Superior temporal gyrus (tissue), 1 donor: ENCODE measurements around the gene ATP6V0E1.
"Not testable (repeated sequence)": the region's sequence is repeated elsewhere in the genome, so short reads cannot be mapped to it uniquely, and the experiment has no call there.

ENCODE experiments used
- DNase-seq: peaks from one replicate; pipeline ENCODE4 v3.0.0-alpha.2; 2016; ENCODE audit errors: extremely low spot score

ATP6V0E1 gene

DNA sequence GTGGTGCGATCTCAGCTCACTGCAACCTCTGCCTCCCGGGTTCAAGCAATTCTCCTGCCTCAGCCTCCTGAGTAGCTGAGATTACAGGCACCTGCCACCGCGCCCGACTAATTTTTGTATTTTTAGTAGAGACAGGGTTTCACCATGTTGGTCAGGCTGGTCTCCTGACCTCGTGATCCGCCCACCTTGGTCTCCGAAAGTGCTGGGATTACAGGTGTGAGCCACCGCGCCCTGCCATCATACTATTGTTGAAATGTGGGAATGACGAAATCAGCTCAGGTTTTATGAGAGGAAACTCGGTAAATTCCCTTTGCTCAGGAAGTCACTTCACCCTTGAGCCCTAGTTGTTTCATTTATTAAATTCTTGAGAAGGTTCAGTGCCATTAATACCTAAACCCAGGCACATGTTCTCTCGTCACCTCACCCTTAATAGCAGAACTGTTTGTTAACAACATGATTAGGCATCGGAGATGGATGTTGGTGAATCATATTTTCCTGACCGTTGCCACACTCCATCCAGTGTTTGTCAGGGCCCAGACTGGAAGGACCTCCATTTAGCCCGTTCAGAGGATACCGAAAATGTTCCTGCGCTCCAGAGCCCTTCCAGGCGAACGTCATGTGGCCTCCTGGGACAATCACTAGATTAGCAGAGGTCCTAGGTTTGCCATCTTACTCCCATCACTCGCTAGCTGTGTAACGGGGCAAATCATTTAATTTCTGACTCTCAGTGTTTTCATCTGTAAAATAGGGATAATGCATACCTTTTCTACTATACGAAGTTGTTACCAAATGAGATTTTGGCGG lies 52.5 kb downstream of the ATP6V0E1 start:
- DNase-seq, result no peak

DNA sequence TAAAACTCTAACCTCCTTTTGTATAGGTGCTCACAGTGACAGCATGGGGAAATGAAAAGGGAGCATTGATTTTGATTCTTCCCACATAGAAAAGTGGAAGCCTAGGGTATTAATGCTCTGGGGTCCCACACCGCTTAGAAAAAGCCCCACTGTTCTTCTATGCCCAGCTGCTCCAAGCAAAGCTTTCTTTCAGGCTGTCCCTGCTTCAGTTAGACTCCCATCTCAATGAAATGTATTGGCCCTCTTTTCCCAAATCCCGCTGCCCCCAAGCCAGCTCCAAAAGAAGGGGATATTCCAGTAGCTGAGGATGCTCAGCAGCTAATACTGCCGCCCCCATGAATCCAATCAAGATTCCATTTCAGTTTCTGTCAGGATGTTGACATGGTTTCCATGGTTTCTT lies 55.6 kb downstream of the ATP6V0E1 start:
- DNase-seq, result no peak

DNA sequence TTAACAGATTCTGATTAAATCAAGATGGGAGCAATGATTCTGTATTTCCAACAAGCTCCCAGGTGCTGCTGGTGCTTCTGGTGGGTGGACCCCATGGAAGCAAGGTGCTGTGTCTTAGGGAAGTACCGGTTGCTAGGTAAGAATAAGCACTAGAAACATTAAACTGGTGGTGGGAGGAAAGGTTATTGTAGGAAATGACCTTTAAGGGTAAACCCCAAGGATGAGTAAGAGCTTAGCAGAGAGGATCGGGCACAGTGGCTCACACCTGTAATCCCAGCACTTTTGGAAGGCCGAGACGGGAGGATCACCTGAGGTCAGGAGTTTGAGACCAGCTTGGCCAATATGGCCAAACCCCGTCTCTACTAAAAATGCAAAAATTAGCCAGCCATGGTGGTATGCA lies 56.4 kb downstream of the ATP6V0E1 start:
- DNase-seq, result no peak

DNA sequence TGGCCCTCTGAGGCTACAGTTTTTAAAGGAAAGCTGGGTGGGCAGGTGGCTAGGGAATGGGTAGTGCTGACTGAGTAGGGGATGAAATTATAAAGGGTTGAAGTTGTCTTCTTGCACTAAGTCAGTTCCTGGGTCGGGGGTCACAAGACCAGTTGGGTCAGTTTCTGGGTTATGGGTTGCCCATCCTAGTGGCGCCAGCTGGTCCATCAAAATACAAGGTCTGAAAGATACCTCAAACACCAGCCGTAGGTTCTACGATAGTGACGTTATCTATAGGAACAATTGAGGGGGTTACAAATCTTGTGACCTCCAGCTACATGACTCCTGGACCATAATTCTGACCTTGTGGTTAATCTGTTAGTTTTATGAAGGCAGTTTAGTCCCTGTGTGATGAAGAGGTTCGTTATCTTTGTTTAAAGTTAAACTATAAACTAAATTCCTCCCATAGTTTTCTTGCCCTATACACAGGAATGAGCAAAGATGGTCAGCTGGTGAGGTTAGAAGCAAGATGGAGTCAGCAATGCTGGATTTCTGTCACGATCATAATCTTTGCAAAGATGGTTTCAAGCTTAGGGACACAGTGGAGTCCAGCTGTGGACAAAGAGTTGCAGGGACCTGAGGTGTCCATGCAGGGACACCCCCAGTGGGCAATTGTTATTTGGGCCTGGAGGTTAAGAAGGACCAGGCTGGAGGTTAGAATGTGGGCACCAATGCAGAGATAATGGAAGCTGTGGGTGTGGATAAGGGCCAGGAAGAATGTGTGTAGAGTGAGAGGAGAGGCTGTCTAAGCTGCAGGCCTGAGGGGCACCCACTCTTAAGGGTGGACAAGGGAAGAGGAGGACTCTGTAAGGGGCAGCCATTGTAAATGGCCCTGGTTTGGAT lies 58.6 kb downstream of the ATP6V0E1 start:
- DNase-seq, result no peak

DNA sequence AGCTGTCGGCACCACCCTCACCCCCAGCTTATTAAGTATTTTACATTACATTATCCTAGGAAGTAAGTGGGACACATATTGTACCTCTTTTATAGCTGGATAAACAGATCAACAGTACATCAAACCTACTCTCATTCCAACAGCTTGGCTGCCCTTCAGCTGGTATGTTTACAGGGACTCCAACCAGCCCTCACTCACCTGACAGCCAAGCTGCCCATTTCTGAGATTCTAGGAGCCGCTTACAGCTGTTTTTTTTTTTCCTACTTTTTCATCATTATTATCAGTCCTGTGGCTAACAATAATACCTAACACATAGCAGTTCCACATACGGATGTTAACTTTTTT lies 59.2 kb downstream of the ATP6V0E1 start:
- no peak for DNase-seq

DNA sequence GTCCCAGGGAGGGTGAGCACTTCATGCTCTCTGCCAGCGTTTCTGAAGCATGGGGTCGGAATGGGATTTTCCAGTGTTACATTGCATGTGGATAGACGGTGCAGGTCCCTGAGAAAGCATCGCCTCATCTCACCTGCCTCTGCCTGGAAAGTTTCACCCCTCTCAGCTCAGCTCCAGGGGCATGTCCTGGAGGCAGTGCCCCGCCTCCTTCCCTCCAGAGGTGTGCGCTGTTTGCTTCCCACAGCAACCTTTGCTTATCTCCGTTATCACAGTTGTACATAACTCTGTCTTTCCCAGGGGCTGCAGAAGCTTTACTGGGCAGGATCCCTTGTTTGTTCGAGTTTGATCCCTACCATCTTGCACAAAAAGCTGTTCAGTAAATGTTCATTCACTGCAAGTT lies 61.9 kb downstream of the ATP6V0E1 start:
- no peak for DNase-seq

DNA sequence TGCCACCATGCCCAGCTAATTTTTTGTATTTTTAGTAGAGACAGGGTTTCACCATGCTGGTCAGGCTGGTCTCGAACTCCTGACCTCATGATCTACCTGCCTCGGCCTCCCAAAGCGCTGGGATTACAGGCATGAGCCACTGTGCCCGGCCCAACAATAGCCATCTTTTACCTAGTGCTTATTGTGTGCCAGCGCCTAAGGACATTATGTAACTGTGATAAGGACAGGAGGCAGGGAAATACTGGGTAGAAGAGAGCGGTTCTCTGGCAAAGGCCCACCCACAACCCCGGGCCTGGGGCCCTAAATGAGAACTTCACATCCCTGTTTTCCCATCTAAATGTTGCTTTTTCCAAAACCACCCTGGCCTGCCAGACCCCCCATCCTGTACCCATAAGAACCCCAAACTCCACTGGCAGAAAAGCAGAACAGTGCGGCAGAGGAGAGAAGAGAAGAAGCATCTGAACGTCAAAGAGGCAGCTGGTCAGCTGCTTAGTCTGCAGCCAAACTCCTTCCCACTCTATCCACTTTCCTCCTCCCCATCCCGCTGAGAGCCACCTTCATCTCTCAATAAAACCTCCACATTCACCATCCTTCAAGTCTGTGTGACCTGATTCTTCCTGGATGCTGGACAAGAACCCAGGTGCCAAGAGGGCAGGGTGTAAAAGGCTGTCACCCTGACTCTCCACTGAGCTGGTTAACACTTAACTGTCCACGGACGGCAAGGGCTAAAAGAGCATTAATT lies 63.7 kb downstream of the ATP6V0E1 start:
- not testable (repeated sequence) for DNase-seq

DNA sequence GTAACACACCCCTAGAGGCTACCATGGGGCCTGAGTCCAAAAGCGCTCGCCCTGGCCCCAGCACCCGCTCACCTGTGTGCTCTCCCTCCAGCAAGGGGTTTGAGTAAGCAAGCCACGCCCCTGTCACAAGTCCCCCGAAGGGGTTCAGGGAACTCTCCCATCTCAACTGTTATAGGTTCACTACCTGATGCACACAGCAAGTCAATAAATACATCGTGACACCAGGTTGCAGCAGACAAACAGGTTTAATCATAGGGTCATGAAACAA lies 64.2 kb downstream of the ATP6V0E1 start:
- no peak for DNase-seq

DNA sequence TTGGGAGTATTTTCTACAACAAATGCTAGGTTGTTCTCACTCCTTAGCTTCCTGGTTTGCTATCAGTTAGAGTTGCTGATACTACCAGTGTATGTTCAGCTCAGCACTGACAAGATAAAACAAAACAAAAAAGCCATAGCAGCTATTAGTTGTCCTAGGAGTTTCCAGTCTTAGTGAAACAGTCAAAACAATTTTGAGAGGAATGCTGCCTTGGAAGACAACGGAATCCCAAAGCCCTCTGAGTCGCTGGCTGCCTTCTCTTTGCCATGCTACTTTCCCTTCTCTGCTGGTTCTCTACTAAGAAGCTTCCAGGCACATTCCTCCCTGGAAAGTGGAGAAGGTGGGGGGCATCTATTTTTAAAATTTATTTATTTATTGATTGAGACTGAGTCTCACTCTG lies 67.2 kb downstream of the ATP6V0E1 start:
- no peak for DNase-seq

DNA sequence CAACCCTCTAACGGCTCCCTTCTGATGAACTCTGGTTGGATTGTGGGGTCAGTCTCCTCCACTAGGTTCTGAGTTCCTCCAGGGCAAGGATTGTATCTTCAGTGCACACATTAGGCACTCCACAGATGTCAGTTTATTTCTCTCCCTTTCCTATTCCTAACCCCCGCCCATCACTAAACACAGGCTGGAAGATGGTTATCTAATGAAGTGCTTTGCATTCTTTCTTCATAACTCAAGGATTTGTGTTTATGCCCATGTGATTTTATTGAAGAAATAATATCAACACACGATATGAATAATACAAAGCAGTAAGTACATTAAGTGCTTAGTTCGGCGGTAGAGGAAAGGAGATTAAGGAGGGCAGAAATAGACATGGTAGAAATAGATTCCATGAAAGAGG lies 68.2 kb downstream of the ATP6V0E1 start:
- no peak for DNase-seq

DNA sequence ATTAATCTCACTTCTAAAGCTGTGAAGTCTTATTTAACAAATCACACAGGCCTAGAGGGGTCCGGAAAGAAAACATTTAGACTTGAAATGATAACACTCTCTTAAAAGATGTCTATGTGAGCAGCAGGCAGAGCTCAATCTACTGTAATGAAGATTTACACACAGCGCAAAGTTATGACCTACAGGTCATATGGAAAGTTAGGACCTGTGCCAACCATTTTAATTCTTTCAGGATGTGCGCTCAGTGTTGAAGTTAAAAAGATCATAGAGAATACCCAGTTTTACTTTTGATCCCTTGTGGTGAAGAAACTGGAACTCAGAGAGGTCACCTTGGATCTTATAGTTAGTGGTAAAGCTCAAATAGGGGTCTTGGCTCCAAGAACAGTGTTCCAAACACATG lies 69.5 kb downstream of the ATP6V0E1 start:
- no peak for DNase-seq

DNA sequence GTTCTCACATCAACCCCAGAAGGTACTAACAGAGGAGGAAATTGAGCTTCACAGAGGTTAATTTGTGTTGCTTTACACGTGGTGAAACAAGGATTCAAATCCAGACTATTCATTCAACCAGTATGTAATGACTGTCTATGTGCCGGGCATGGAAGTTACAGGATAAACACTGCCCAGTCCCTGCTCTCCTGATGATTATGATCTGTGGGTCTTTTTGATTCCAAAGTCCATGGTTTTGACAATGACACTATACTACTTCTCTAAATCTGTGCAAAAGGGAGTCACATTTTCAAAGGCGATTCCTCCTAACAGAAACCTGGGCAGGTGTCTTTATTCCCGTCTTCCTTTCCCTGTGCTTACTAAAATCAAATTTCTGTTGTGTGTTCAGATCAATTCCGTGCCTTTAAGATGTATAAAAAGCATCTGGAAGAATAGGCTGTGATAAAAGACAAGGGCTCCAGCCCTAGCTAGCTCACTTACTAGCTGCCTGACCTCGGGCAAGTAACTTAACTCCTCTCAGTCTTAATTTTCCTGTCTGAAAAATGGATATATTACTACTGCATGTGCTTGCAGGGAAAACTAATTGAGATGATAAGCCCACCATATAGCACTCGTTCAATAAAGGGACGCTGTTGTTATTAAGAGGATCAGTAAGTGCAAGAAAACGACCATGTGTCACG lies 71.6 kb downstream of the ATP6V0E1 start:
- peak; percentile 15 for DNase-seq

DNA sequence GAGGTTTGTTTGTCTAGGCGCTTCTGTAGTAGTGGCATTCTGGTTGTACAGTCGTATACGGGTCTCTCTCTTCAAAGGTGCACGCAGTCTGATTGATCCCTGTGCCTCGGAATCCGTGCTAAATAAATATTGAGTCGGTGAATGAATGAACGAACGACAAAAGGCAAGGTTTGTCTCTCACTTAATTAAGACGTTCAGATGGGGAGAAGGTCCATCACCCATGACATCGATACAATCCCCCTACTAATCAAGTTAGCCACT lies 72.1 kb downstream of the ATP6V0E1 start:
- no peak for DNase-seq

DNA sequence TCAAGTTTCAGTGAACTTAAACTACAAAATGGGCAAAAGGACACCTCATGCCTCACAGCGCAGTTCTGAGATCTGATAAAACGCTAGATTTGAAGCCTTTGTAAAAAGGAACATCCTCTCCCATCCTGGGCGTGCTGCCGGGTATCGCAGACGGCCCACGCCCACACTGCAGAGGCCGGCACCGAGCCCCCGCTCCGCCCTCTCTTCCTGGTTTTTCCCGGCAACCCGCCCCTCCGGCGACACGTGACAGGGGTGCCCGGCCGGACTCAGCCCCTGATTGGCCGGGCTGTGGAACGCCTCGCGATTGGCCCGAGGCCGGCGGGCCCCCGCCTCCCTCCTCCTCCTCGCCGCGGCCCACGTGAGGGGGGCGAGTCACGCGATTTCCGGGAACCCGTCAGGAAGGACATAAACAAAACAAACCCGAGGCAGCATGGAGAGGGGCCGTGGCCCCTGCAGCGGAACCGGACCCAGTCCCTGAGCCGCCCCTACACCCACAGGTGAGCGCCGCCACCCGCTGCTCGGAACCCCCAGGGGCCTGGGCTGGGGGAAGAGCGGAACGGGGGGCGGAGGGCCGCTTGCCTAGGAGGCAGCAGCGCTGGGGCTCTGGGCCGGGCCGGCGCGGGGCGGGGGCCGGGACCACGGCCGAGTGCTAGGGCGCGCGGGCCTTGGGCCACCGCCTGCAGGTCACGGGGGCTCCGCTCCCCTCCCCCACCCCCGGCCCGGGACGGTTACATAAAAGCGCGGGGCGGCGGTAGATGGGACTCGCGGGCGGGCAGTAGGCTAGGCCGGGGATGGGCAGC lies 72.6 kb downstream of the ATP6V0E1 start, which contains the start of gene CREBRF:
Gene CREBRF, plus strand, starts transcription at position 370 of the 800 bp plus-strand sequence. CDS start 24,424 bp downstream, outside the sequence.
- peak; percentile 95 for DNase-seq

DNA sequence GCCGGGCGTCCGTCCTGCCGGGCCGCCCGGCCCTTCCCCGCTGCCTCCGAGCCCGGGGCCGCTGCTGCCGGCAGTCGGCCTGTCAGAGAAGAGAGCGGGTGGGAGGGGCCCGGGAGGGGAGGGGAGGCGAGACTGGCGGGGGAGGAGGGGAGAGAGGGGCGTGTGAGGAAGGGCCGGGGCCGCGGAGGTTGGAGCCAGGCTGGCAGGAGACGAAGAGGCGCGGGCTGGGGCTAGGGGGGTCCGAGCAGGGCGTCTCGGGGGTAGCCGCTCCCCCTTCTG lies 73.2 kb downstream of the ATP6V0E1 start:
- no peak for DNase-seq

DNA sequence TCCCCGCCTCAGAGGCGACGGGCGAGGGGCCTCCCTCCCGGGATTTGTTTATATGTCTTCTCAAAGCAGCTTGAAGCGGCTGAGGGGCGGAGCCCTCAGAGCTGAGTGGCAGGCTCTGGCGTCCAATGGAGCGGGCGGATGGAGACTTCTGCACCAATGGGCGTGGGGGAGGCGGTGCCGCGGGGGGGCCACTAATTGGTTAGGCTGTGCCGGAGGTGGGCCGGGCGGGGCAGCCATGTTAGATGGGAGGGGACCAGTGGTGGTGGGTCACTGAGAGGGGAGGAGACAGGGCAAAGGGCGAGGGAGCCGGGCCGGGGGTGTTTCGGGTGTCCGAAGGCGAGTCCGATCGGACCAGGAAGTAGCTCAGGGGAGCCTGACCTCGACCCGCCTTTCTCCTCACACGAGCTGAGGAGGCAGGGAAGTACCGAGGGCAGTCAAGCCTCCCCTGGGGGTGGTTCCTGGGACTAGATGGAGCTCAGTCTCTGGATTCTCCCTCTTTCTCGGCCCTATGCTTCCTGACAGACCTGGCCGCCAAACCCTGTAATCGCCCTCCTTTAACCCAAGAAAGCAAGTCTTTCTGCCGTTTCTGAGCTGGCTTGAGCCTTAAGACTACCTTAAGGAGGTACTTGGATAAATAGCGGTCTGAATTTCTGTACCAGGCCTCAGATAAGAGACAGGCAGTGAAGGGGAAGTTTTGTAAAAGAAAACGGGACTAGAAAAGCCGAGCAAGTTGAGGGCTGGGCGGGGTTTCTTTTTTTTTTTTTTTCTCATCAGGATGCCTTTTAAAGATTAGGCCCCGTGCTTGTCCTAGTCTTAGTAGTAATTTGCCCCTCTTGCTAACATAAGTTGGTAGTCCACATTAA lies 73.7 kb downstream of the ATP6V0E1 start:
- peak; percentile 97 for DNase-seq

DNA sequence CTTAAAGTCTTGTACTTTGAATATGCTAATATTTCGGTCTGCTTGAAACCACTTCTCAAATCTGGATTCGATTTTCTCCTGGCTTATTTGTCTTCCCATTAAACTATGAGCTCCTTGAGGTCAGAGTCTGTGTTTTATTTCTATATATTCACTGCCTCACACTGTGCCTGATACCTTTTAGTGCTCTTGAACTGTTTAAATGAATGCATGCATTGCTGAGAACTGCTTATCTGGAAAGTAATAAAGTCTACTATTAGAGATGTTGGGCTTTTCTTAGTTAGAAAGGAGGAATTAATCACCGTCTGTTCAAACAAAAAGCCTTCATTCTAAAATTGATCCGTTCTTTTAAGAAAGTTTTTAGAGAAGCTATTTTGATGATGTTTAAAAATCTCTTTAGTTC lies 78.6 kb downstream of the ATP6V0E1 start:
- no peak for DNase-seq

DNA sequence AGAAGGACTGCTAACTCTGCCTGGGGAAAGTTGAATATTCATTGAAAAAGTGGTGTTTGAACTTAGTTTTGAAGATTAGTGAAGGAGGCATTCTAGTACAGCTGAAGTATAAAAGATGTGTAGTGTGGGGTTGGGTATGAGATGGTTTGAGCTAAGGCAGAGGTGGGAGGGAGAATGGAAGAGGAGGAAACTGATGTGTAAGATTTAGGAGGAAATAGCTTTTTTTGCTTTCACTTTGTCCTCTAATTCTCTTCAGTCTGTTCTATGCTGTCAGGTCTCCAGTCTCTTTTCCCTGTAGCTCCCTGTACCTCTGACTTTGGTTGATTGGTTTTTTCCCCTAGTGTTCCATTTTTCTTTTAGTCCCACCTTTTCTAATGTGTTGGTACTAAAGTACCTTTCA lies 81.6 kb downstream of the ATP6V0E1 start:
- no peak for DNase-seq

DNA sequence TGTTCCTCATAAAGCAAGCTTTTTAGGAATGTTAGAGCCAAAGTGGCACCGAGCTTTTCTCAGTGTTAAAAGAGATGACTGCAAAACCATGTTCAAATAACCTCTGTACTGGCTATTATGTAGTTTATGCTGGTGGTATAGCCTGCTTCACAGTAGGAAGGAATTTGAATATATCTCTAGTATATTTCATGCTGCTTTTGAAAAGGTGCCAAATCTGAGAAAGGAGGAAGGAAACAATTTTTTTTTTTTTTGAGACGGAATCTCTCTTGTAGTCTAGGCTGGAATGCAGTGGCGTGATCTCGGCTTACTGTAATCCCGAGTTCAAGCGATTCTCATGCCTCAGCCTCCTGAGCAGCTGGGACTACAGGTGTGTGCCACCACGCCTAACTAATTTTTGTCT lies 86.1 kb downstream of the ATP6V0E1 start:
- DNase-seq, result no peak

DNA sequence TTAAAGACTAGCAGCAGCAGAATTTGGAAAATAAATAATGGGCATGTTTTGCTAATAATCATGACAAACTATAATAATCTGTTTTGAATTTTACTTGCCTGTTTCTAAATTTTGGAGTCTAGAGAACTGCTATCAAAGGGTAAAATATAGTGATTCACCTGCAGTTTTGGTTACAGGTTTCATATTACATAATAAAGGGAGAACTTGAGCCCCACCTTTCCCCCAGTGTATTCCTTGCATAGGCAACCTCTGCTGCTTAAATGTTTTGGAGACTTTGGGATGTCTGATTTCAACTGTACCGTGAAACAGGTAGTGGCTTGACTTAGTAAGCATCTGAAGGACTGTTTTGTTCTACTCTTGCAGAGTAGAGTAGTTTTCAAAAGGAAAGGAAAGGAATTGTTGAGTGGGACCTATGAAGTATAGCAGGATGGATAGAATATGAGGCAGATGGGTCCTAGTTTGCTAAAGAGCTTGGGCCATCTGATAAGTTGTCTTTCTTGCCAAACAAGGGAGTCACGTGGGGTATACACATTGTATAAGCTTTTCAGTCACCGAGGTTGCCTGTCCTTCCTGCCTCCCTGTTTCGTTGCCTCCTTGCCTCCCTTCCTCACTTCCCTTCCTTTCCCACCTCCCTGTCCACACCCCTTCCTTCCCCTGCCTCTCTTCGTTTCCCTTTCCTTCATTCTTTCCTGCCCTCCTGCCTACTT lies 91.7 kb downstream of the ATP6V0E1 start:
- DNase-seq, result no peak
